Fibroblast of lung (primary cell): ENCODE measurements around the gene WIPF3. TPM values are rescaled to one million over a fixed set of nuclear protein-coding genes. Genes with fewer than 3 reads are reported as not detected.

Source experiments
- DNase-seq, 2 donors: peaks; one replicate each; pipeline versions ENCODE4 v3.0.0 to v3.0.0-alpha.2; 2010; ENCODE audit warnings: low read depth in 2 of 2
- H2AFZ ChIP-seq: 2 replicates; pipeline ENCODE4 v1.5.1; 2012; ENCODE audit warnings: low read length, control low read depth, inconsistent platforms
- H3K27ac ChIP-seq: 2 replicates; pipeline ENCODE4 v1.5.1; 2011; ENCODE audit warnings: low read length, control low read depth; ENCODE audit not compliant: insufficient read depth
- H3K27me3 ChIP-seq: 2 replicates; pipeline ENCODE4 v1.5.1; 2011; ENCODE audit warnings: mild to moderate bottlenecking, low read length; ENCODE audit not compliant: control insufficient read depth, insufficient read depth
- H3K36me3 ChIP-seq: 2 replicates; pipeline ENCODE4 v1.5.1; 2011; ENCODE audit warnings: low read length; ENCODE audit not compliant: control insufficient read depth, insufficient read depth
- H3K4me1 ChIP-seq: 2 replicates; pipeline ENCODE4 v1.5.1; 2011; ENCODE audit warnings: low read length; ENCODE audit not compliant: control insufficient read depth, insufficient read depth; ENCODE audit errors: extremely low read depth
- H3K4me2 ChIP-seq: 2 replicates; pipeline ENCODE4 v1.5.1; 2011; ENCODE audit warnings: low read length, control low read depth; ENCODE audit not compliant: insufficient read depth; ENCODE audit errors: extremely low read depth
- H3K4me3 ChIP-seq, 4 experiments: fragments of 200-600 bp in 1 of 4; sonication (generic) in 1 of 4; replicated peaks in 1 of 4; 2 replicates each; pipeline ENCODE4 v1.5.1; 2011 to 2016; ENCODE audit warnings: low read length in 4 of 4, low read depth in 3 of 4, mild to moderate bottlenecking in 3 of 4, control low read depth in 2 of 4, inconsistent platforms in 1 of 4, mixed read lengths in 1 of 4; ENCODE audit not compliant: insufficient read depth in 1 of 4; ENCODE audit errors: control extremely low read depth in 1 of 4
- H3K79me2 ChIP-seq: 2 replicates; pipeline ENCODE4 v1.5.1; 2012; ENCODE audit warnings: mild to moderate bottlenecking, low read length, inconsistent platforms; ENCODE audit not compliant: control insufficient read depth, insufficient read depth
- H3K9ac ChIP-seq: 2 replicates; pipeline ENCODE4 v1.5.1; 2011; ENCODE audit warnings: mild to moderate bottlenecking, low read length, control low read depth; ENCODE audit not compliant: insufficient read depth
- H3K9me3 ChIP-seq: 2 replicates; pipeline ENCODE4 v1.5.1; 2012; ENCODE audit warnings: low read depth, low read length; ENCODE audit not compliant: control insufficient read depth, insufficient read depth
- H4K20me1 ChIP-seq: 2 replicates; pipeline ENCODE4 v1.5.1; 2011; ENCODE audit warnings: low read length; ENCODE audit not compliant: control insufficient read depth, insufficient read depth; ENCODE audit errors: extremely low read depth
- EZH2 ChIP-seq: IDR thresholded peaks from 2 replicates; pipeline ENCODE4 v1.5.1; 2012; ENCODE audit warnings: low read length, control low read depth, mild to moderate bottlenecking; ENCODE audit errors: missing control alignments
- polyA plus RNA-seq, 2 donors: library from polyadenylated mRNA; depleted of rRNA in 1 of 2; stranded (reverse) in 1 of 2; unstranded in 1 of 2; fragments of >200 nt; gene quantifications; 2 replicates each; pipeline ENCODE4 v1.2.1, GENCODE V29; 2011 to 2012; ENCODE audit warnings: missing spikeins in 1 of 2
- total RNA-seq: library from RNA; depleted of rRNA; stranded (reverse); fragments of >200 nt; gene quantifications from 2 replicates; pipeline ENCODE4 v1.2.1, GENCODE V29; 2014
- TF ChIP-seq, protein P1 (sequence below), 2 donors: IDR thresholded peaks in 1 of 2; conservative IDR thresholded peaks in 1 of 2; 1 replicate in 1 of 2; 2 replicates in 1 of 2; pipeline ENCODE4 v1.5.1; 2011 to 2012; ENCODE audit warnings: low read length in 2 of 2, control low read depth in 1 of 2, inconsistent platforms in 1 of 2, low read depth in 1 of 2, mild to moderate bottlenecking in 1 of 2

WIPF3 gene
- total and polyA plus RNA-seq, 2 donors (not counting 1 experiment from before 2014, with no cell fraction given), result 0.33 TPM; not detected in 1

DNA sequence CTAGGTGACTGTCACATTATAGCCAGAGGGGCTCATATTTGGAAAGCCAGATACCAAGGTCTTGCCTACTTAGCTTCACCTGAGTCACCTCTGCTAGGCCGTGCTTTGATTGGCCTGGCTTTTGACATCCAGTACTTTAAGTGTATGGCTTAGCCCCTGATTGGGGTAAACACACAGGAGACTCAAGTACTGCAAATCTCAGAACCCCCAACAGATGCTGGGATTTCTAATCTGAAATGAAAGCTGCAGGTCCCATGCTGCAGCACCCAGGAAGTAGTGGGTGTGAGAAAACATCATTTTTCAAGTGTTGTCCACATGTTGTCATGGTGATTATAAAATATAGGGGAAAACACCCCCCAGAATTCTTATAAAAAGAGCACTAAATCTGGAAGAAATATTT, 76.2 kb downstream of the WIPF3 start:
- Histone ChIP-seq H3K27me3 (no peaks in the 10 kb centered on the region), H3K9me3 (no peaks in the 10 kb centered on the region), H3K4me2 (no peak overlapping the region), H3K36me3 (no peaks in the 10 kb centered on the region), H3K27ac (no peak overlapping the region), H4K20me1 (no peaks in the 10 kb centered on the region), H3K79me2 (no peaks in the 10 kb centered on the region), H2AFZ (no peak overlapping the region), H3K4me3 (no peak overlapping the region), H3K4me1 (no peaks in the 10 kb centered on the region), H3K9ac (no peak overlapping the region)
- TF ChIP-seq EZH2, result no peak
- no peak for DNase-seq

DNA sequence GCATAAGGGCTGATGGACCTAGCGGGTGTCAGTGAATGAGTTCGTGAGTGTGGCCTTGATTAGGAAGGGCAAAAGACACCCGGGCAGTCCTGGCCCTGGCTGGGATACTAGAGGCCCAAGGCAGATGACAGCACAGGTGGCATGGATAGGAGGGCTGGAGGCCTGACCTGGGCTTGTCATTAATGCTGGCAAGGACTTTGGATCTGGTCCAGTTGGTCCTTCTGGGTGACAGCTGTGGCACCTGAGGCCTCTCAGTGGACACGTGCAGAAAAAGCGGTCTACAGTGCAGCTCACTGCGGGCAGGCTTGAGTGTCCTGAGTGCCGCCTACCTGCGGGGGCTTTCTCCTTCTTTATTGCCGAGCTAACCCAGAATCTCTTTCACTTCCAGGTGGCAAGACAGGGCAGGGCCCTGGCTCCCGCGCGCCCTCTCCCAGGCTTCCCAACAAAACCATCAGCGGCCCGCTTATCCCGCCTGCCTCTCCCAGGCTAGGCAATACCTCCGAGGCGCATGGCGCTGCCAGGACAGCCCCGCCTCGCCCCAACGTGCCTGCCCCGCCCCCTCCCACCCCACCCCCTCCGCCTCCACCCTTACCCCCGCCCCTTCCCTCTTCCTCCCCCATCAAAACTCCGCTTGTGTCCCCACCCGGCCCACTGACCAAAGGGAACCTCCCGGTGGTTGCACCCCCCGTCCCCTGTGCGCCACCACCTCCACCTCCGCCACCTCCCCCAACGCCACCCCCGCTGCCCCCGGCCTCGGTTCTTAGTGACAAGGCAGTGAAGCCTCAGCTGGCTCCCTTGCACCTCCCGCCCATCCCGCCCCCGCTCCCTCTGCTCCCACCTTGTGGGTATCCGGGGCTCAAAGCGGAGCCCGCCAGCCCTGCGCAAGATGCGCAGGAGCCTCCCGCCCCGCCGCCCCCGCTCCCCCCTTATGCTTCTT, 77.4 kb downstream of the WIPF3 start:
- Histone ChIP-seq H3K4me2 (peak overlapping the region; percentile 15), H3K79me2 (no peaks in the 10 kb centered on the region), H3K4me3 (no peak overlapping the region), H3K27ac (no peak overlapping the region), H3K9me3 (no peaks in the 10 kb centered on the region), H3K27me3 (no peaks in the 10 kb centered on the region), H2AFZ (no peak overlapping the region), H3K36me3 (no peaks in the 10 kb centered on the region), H3K9ac (no peak overlapping the region), H4K20me1 (no peaks in the 10 kb centered on the region), H3K4me1 (no peaks in the 10 kb centered on the region)
- DNase-seq, result no peak
- TF ChIP-seq EZH2, result no peak
- TF ChIP-seq, protein P1, sequence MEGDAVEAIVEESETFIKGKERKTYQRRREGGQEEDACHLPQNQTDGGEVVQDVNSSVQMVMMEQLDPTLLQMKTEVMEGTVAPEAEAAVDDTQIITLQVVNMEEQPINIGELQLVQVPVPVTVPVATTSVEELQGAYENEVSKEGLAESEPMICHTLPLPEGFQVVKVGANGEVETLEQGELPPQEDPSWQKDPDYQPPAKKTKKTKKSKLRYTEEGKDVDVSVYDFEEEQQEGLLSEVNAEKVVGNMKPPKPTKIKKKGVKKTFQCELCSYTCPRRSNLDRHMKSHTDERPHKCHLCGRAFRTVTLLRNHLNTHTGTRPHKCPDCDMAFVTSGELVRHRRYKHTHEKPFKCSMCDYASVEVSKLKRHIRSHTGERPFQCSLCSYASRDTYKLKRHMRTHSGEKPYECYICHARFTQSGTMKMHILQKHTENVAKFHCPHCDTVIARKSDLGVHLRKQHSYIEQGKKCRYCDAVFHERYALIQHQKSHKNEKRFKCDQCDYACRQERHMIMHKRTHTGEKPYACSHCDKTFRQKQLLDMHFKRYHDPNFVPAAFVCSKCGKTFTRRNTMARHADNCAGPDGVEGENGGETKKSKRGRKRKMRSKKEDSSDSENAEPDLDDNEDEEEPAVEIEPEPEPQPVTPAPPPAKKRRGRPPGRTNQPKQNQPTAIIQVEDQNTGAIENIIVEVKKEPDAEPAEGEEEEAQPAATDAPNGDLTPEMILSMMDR (conservative IDR thresholded peaks at IDR 0.05 in 1 of 2, IDR thresholded peaks at IDR 0.05 in 1 of 2; ENCODE audit: low read depth in 1 of 2, low read length in 2 of 2), result no peak

DNA sequence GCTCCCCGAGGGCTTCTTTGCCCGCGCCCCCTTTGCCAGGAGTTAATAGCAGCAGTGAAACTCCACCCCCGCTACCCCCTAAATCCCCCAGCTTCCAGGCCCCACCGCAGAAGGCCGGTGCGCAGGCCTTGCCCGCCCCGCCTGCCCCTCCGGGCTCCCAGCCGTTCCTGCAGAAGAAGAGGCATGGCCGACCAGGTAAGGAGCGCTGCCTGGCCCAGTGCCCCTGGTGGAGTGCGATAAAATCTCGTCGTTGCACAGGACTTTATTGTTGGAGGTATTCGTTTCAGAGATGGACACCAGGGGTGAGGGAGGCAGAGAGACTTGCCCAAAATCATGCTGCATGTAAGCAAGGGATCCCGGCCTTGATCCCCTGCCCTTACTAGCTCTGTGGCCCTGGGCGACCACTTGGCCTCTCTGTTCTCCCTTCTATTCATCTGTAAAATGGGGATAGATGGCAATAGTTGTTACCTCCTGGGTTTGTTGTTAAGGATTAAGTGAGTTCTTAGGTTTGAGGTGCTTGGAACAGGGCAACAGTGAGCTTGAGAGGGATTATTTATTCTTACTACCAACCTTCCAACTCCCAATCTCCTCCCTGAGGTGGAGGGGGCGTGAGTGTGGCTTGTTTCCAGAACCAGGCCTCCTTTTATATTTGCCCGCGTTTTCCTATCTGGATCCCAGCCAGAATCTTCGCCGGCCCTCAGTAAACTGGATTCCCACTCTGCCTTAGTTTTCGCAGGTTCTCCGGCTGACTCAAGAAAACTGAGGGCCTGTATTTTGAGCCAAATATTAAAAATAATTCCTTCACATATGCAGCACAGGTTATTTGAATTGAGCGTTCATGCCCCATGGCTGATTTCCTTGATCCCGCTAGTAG, 78.3 kb downstream of the WIPF3 start:
- Histone ChIP-seq H3K4me3 (no peak overlapping the region), H3K4me2 (no peak overlapping the region), H3K27ac (no peak overlapping the region), H2AFZ (no peak overlapping the region), H3K4me1 (no peaks in the 10 kb centered on the region), H3K9me3 (no peaks in the 10 kb centered on the region), H3K79me2 (no peaks in the 10 kb centered on the region), H4K20me1 (no peaks in the 10 kb centered on the region), H3K27me3 (no peaks in the 10 kb centered on the region), H3K9ac (no peak overlapping the region), H3K36me3 (no peaks in the 10 kb centered on the region)
- DNase-seq, result no peak
- TF ChIP-seq, protein P1 (conservative IDR thresholded peaks at IDR 0.05 in 1 of 2, IDR thresholded peaks at IDR 0.05 in 1 of 2; ENCODE audit: low read depth in 1 of 2, low read length in 2 of 2), result no peak
- TF ChIP-seq EZH2, result no peak
